Measurements from ENCODE around the gene RBP4.

RBP4 gene

DNA sequence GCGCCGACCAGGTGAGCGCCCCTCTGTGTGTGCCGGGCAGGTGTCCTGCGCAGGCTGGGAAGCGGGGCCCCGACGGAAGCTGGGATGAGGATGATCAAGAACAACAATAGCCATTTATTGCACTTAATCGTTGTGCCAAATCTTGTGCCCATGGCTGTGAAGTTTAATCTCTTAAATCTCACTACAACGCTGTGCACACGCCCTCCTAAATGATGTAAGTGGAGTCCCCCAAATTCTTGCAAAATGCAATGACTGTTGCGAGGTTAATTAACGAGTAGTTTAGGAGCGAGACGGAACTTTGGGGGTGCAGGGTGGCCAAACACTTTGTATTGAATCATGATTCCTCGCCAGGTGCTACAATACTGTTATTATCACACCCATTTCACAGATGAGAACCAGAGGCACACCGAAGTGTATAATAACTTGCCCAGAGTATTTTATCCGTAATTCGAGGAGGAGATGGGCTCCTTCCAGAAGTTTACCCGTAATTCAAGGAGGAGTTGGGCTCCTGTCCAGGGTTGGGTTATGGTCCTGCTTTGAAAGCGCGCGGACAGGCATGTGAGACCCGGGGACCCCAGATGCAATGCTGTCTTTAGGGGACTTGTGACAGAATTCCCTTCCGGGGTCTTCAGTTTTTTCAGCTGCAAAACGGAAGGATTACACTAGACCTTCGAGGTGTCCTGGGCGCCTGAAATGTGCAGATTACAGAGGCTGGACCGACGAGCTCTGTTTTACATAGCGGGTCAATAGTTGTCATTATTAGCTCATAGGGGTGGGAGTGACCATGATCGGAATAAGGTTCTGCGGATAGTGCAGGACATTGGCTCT lies 33.5 kb downstream of the RBP4 start:
- Histone ChIP-seq H2AK5ac (ENCODE audit: low read depth, low read length) (no peak overlapping the region), H3K79me1 (ENCODE audit: low read depth, low read length) (no peaks in the 10 kb centered on the region), H3K4me2 (ENCODE audit: insufficient read depth, low read length, poor library complexity, severe bottlenecking) (peak overlapping the region; percentile 79), H3K4me1 (ENCODE audit: control insufficient read depth in 2 of 2, insufficient read depth in 1 of 2, low read depth in 1 of 2, low read length in 2 of 2) (peaks cover 3% of the 10 kb centered on the region in 2 donors), H3K14ac (ENCODE audit: low read length) (no peak overlapping the region), H3K9me3 (replicated peaks in 1 of 2; ENCODE audit: control insufficient read depth in 2 of 2, insufficient read depth in 1 of 2, low read depth in 1 of 2, low read length in 2 of 2) (no peaks in the 10 kb centered on the region), H3K4ac (ENCODE audit: low read length) (no peak overlapping the region), H4K8ac (ENCODE audit: low read depth, low read length) (no peak overlapping the region), H4K91ac (ENCODE audit: low read depth, low read length, poor library complexity) (no peak overlapping the region), H3K18ac (ENCODE audit: low read length) (peak overlapping the region; percentile 39), H2BK5ac (ENCODE audit: low read length) (no peak overlapping the region), H3K27me3 (ENCODE audit: control insufficient read depth in 3 of 3, insufficient read depth in 3 of 3, low read depth in 1 of 3, low read length in 3 of 3) (peaks cover 17 to 92% (median 42%) of the 10 kb centered on the region in 3 experiments), H2BK15ac (ENCODE audit: low read length) (no peak overlapping the region), H2BK12ac (ENCODE audit: low read length) (no peak overlapping the region), H3K4me3 (ENCODE audit: low read length in 2 of 2) (peak overlapping the region in 1 of 2 donors; percentile 77), H3K36me3 (replicated peaks in 1 of 2; ENCODE audit: control insufficient read depth in 2 of 2, insufficient read depth in 2 of 2, low read length in 2 of 2) (no peaks in the 10 kb centered on the region), H3K23ac (ENCODE audit: low read depth, low read length, poor library complexity) (no peak overlapping the region), H2BK120ac (ENCODE audit: low read depth, low read length) (no peak overlapping the region), H3K9ac (ENCODE audit: low read depth, low read length, poor library complexity) (peak overlapping the region; percentile 68), H2AFZ (ENCODE audit: low read length) (peak overlapping the region; percentile 69), H3K27ac (replicated peaks; ENCODE audit: low read length) (no peak overlapping the region)
- no peak for DNase-seq (ENCODE audit: low spot score)
- WGBS, 2 donors (ENCODE audit: extremely low coverage in 2 of 2, insufficient read length in 2 of 2, insufficient replicate concordance in 1 of 2) = no CpG with 5 or more reads among the region's 33 CpGs

DNA sequence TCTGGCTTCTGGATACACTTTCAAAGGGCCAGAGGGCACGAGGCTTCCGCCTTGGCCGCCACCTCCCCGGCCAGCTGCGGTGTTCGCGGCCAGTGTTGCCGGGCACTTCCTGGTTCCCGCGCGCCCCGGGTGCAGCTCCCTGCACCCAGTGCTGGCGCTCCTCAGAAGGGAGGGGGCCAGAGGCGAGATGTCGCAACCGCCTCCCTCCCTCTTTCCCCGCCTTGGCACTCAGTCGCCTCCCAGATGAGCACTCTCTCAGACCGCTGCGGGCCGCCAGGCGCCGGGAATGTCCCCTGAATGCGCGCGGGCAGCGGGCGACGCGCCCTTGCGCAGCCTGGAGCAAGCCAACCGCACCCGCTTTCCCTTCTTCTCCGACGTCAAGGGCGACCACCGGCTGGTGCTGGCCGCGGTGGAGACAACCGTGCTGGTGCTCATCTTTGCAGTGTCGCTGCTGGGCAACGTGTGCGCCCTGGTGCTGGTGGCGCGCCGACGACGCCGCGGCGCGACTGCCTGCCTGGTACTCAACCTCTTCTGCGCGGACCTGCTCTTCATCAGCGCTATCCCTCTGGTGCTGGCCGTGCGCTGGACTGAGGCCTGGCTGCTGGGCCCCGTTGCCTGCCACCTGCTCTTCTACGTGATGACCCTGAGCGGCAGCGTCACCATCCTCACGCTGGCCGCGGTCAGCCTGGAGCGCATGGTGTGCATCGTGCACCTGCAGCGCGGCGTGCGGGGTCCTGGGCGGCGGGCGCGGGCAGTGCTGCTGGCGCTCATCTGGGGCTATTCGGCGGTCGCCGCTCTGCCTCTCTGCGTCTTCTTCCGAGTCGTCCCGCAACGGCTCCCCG lies 34.4 kb downstream of the RBP4 start, which contains the start of gene FFAR4:
Gene FFAR4 (plus strand): TSS at position 231 of the 842 bp plus-strand sequence. CDS start 56 bp downstream, at position 287.
- Histone ChIP-seq H2BK12ac (ENCODE audit: low read length) (no peak within 1 kb of the TSS), H2AK5ac (ENCODE audit: low read depth, low read length) (no peak within 1 kb of the TSS), H2BK15ac (ENCODE audit: low read length) (no peak within 1 kb of the TSS), H4K8ac (ENCODE audit: low read depth, low read length) (no peak within 1 kb of the TSS), H3K79me1 (ENCODE audit: low read depth, low read length) (no peaks in the 10 kb centered on the region), H2AFZ (ENCODE audit: low read length) (peak within 1 kb of the TSS; percentile 69), H4K91ac (ENCODE audit: low read depth, low read length, poor library complexity) (no peak within 1 kb of the TSS), H3K27me3 (ENCODE audit: control insufficient read depth in 3 of 3, insufficient read depth in 3 of 3, low read depth in 1 of 3, low read length in 3 of 3) (peaks cover 17 to 91% (median 42%) of the 10 kb centered on the region in 3 experiments), H2BK120ac (ENCODE audit: low read depth, low read length) (no peak within 1 kb of the TSS), H3K18ac (ENCODE audit: low read length) (peak within 1 kb of the TSS; percentile 39), H3K27ac (replicated peaks; ENCODE audit: low read length) (no peak within 1 kb of the TSS), H3K4me1 (ENCODE audit: control insufficient read depth in 2 of 2, insufficient read depth in 1 of 2, low read depth in 1 of 2, low read length in 2 of 2) (peaks cover 3% of the 10 kb centered on the region in 2 donors), H3K9me3 (replicated peaks in 1 of 2; ENCODE audit: control insufficient read depth in 2 of 2, insufficient read depth in 1 of 2, low read depth in 1 of 2, low read length in 2 of 2) (no peaks in the 10 kb centered on the region), H3K4me2 (ENCODE audit: insufficient read depth, low read length, poor library complexity, severe bottlenecking) (peak within 1 kb of the TSS; percentile 79), H3K14ac (ENCODE audit: low read length) (no peak within 1 kb of the TSS), H3K36me3 (replicated peaks in 1 of 2; ENCODE audit: control insufficient read depth in 2 of 2, insufficient read depth in 2 of 2, low read length in 2 of 2) (no peaks in the 10 kb centered on the region), H2BK5ac (ENCODE audit: low read length) (no peak within 1 kb of the TSS), H3K4ac (ENCODE audit: low read length) (no peak within 1 kb of the TSS), H3K23ac (ENCODE audit: low read depth, low read length, poor library complexity) (no peak within 1 kb of the TSS), H3K9ac (ENCODE audit: low read depth, low read length, poor library complexity) (peak within 1 kb of the TSS; percentile 70), H3K4me3 (ENCODE audit: low read length in 2 of 2) (peak within 1 kb of the TSS in 1 of 2 donors; percentile 77)
- no CpG with 5 or more reads among the region's 85 CpGs for WGBS, 2 donors (ENCODE audit: extremely low coverage in 2 of 2, insufficient read length in 2 of 2, insufficient replicate concordance in 1 of 2)
- no peak for DNase-seq (ENCODE audit: low spot score)

DNA sequence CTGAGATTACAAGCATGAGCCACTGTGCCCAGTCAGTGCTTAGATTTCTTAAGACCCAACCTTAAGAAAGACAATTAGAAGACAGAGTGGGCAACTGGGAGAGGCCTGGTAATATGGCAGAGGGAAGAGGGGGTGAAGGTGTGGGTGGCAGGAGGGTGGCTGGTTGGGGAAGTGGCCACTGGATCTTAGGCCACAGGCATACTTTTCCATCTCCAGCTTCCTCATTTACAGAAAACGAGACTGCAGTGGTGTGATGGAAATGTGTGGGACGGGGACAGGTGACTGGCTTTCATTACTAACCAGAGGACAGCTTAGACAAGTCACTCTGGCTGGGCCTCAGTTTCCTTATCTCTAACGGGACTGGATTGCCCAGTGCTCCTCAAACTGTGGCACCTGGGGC lies 35.6 kb downstream of the RBP4 start:
- peaks cover 3% of the 10 kb centered on the region in 2 donors for H3K4me1 ChIP-seq (ENCODE audit: control insufficient read depth in 2 of 2, insufficient read depth in 1 of 2, low read depth in 1 of 2, low read length in 2 of 2)
- WGBS, 2 donors (ENCODE audit: extremely low coverage in 2 of 2, insufficient read length in 2 of 2, insufficient replicate concordance in 1 of 2) = no CpG with 5 or more reads among the region's 3 CpGs
- no peak overlapping the region for H3K18ac ChIP-seq (ENCODE audit: low read length)
- no peak overlapping the region for H3K27ac ChIP-seq (replicated peaks; ENCODE audit: low read length)
- no peak overlapping the region for H2BK5ac ChIP-seq (ENCODE audit: low read length)
- H3K14ac ChIP-seq (ENCODE audit: low read length) = no peak overlapping the region
- no peak for DNase-seq (ENCODE audit: low spot score)
- no peak overlapping the region for H2BK120ac ChIP-seq (ENCODE audit: low read depth, low read length)
- H3K27me3 ChIP-seq (ENCODE audit: control insufficient read depth in 3 of 3, insufficient read depth in 3 of 3, low read depth in 1 of 3, low read length in 3 of 3) = peaks cover 17 to 90% (median 42%) of the 10 kb centered on the region in 3 experiments
- H2AFZ ChIP-seq (ENCODE audit: low read length) = no peak overlapping the region
- no peaks in the 10 kb centered on the region for H3K9me3 ChIP-seq (replicated peaks in 1 of 2; ENCODE audit: control insufficient read depth in 2 of 2, insufficient read depth in 1 of 2, low read depth in 1 of 2, low read length in 2 of 2)
- H3K36me3 ChIP-seq (replicated peaks in 1 of 2; ENCODE audit: control insufficient read depth in 2 of 2, insufficient read depth in 2 of 2, low read length in 2 of 2) = no peaks in the 10 kb centered on the region
- H3K23ac ChIP-seq (ENCODE audit: low read depth, low read length, poor library complexity) = no peak overlapping the region
- no peak overlapping the region for H3K4me2 ChIP-seq (ENCODE audit: insufficient read depth, low read length, poor library complexity, severe bottlenecking)
- H4K8ac ChIP-seq (ENCODE audit: low read depth, low read length) = no peak overlapping the region
- H3K9ac ChIP-seq (ENCODE audit: low read depth, low read length, poor library complexity) = no peak overlapping the region
- no peaks in the 10 kb centered on the region for H3K79me1 ChIP-seq (ENCODE audit: low read depth, low read length)
- H2BK12ac ChIP-seq (ENCODE audit: low read length) = no peak overlapping the region
- H3K4me3 ChIP-seq (ENCODE audit: low read length in 2 of 2) = no peak overlapping the region
- H2AK5ac ChIP-seq (ENCODE audit: low read depth, low read length) = no peak overlapping the region
- no peak overlapping the region for H4K91ac ChIP-seq (ENCODE audit: low read depth, low read length, poor library complexity)
- no peak overlapping the region for H2BK15ac ChIP-seq (ENCODE audit: low read length)
- H3K4ac ChIP-seq (ENCODE audit: low read length) = no peak overlapping the region

DNA sequence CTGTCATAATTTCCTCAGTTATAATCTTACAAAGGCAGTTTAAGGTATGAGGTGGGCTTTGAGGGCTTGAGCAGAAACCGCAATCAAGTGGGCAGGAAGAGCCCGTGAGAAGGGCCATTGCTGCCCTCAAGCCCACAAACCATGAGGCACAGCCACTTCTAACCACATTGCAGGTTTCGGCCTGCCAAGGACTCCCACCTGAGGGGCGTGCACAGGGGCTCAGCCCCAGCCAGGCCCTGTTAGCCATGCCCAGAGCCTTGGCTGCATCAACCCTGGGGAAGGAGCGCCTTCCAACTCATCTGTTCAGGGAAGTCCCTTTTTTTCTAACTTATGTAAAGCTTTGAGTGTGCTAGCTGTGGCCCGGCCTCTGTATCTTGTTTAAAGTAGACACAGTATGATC lies 40.5 kb downstream of the RBP4 start:
- H3K9ac ChIP-seq (ENCODE audit: low read depth, low read length, poor library complexity) = no peak overlapping the region
- no peak overlapping the region for H4K91ac ChIP-seq (ENCODE audit: low read depth, low read length, poor library complexity)
- H2AFZ ChIP-seq (ENCODE audit: low read length) = no peak overlapping the region
- no peak overlapping the region for H3K27ac ChIP-seq (replicated peaks; ENCODE audit: low read length)
- no peaks in the 10 kb centered on the region for H3K36me3 ChIP-seq (replicated peaks in 1 of 2; ENCODE audit: control insufficient read depth in 2 of 2, insufficient read depth in 2 of 2, low read length in 2 of 2)
- H3K4ac ChIP-seq (ENCODE audit: low read length) = no peak overlapping the region
- no peaks in the 10 kb centered on the region for H3K4me1 ChIP-seq (ENCODE audit: control insufficient read depth in 2 of 2, insufficient read depth in 1 of 2, low read depth in 1 of 2, low read length in 2 of 2)
- H2BK12ac ChIP-seq (ENCODE audit: low read length) = no peak overlapping the region
- no peak overlapping the region for H2BK120ac ChIP-seq (ENCODE audit: low read depth, low read length)
- peaks cover 0 to 2% of the 10 kb centered on the region in 2 donors for H3K9me3 ChIP-seq (replicated peaks in 1 of 2; ENCODE audit: control insufficient read depth in 2 of 2, insufficient read depth in 1 of 2, low read depth in 1 of 2, low read length in 2 of 2)
- H3K14ac ChIP-seq (ENCODE audit: low read length) = no peak overlapping the region
- H3K23ac ChIP-seq (ENCODE audit: low read depth, low read length, poor library complexity) = no peak overlapping the region
- DNase-seq (ENCODE audit: low spot score) = no peak
- no peak overlapping the region for H3K4me2 ChIP-seq (ENCODE audit: insufficient read depth, low read length, poor library complexity, severe bottlenecking)
- H3K79me1 ChIP-seq (ENCODE audit: low read depth, low read length) = no peaks in the 10 kb centered on the region
- no peak overlapping the region for H2AK5ac ChIP-seq (ENCODE audit: low read depth, low read length)
- peaks cover 0 to 52% (median 5%) of the 10 kb centered on the region in 3 experiments for H3K27me3 ChIP-seq (ENCODE audit: control insufficient read depth in 3 of 3, insufficient read depth in 3 of 3, low read depth in 1 of 3, low read length in 3 of 3)
- no peak overlapping the region for H2BK15ac ChIP-seq (ENCODE audit: low read length)
- H3K18ac ChIP-seq (ENCODE audit: low read length) = no peak overlapping the region
- H2BK5ac ChIP-seq (ENCODE audit: low read length) = no peak overlapping the region
- WGBS, 2 donors (ENCODE audit: extremely low coverage in 2 of 2, insufficient read length in 2 of 2, insufficient replicate concordance in 1 of 2) = no CpG with 5 or more reads among the region's 6 CpGs
- H3K4me3 ChIP-seq (ENCODE audit: low read length in 2 of 2) = no peak overlapping the region
- H4K8ac ChIP-seq (ENCODE audit: low read depth, low read length) = no peak overlapping the region

Measured in neuronal stem cell (in vitro differentiated cells).